GM19452 (cell line): ENCODE measurements around the gene EFCAB9.
"Not testable (repeated sequence)": the region's sequence is repeated elsewhere in the genome, so short reads cannot be mapped to it uniquely, and the experiment has no call there.

Source experiments
- ATAC-seq: cut with Tn5 transposase; IDR thresholded peaks from one replicate; pipeline ENCODE4 v1.9.1; 2021; ENCODE audit not compliant: unreplicated experiment

EFCAB9 gene

GRCh38 chr5:172188033-172188892 lies 5.7 kb upstream of the EFCAB9 start, which contains the start of gene STK10:
Gene STK10, minus strand, starts transcription at chr5:172188224. Its CDS starts 182 bp downstream, at chr5:172188042.
- peak; percentile 68 for ATAC-seq

- ATAC-seq = no peak
Observed at GRCh38 chr5:172188893-172189692, 4.9 kb upstream of the EFCAB9 start.

GRCh38 chr5:172189693-172190296 lies 4.2 kb upstream of the EFCAB9 start:
- no peak for ATAC-seq

GRCh38 chr5:172194985-172195774 lies 1.2 kb downstream of the EFCAB9 start:
- no peak for ATAC-seq

GRCh38 chr5:172197775-172198174 lies 3.8 kb downstream of the EFCAB9 start:
- not testable (repeated sequence) for ATAC-seq

- ATAC-seq = no peak
Observed at GRCh38 chr5:172199446-172199845, 5.5 kb downstream of the EFCAB9 start.

- no peak for ATAC-seq
Observed at GRCh38 chr5:172200476-172200875, 6.5 kb downstream of the EFCAB9 start.

GRCh38 chr5:172205984-172206383 lies 12.0 kb downstream of the EFCAB9 start:
- ATAC-seq = not testable (repeated sequence)

- no peak for ATAC-seq
Observed at GRCh38 chr5:172207511-172207910, 13.5 kb downstream of the EFCAB9 start.

GRCh38 chr5:172209714-172210113 lies 15.7 kb downstream of the EFCAB9 start:
- ATAC-seq = no peak

- ATAC-seq = no peak
Observed at GRCh38 chr5:172211676-172212075, 17.7 kb downstream of the EFCAB9 start.

GRCh38 chr5:172213126-172213525 lies 19.2 kb downstream of the EFCAB9 start:
- no peak for ATAC-seq

- no peak for ATAC-seq
Observed at GRCh38 chr5:172216345-172216744, 22.4 kb downstream of the EFCAB9 start.

GRCh38 chr5:172219296-172219695 lies 25.3 kb downstream of the EFCAB9 start:
- ATAC-seq = no peak

GRCh38 chr5:172223901-172224873 lies 30.2 kb downstream of the EFCAB9 start:
- peak; percentile 86 for ATAC-seq

GRCh38 chr5:172224996-172225395 lies 31.0 kb downstream of the EFCAB9 start:
- no peak for ATAC-seq

- no peak for ATAC-seq
Observed at GRCh38 chr5:172229904-172230303, 35.9 kb downstream of the EFCAB9 start.

- ATAC-seq = no peak
Observed at GRCh38 chr5:172234031-172234430, 40.1 kb downstream of the EFCAB9 start.

- ATAC-seq = peak; percentile 74
Observed at GRCh38 chr5:172235132-172235780, 41.3 kb downstream of the EFCAB9 start.
